Hepatocyte (in vitro differentiated cells): ENCODE data around the gene PNPLA8. TPM values are rescaled to one million over a fixed set of nuclear protein-coding genes. Genes with fewer than 3 reads are reported as not detected.
"Not testable (repeated sequence)": the region's sequence is repeated elsewhere in the genome, so short reads cannot be mapped to it uniquely, and the experiment has no call there.

Source experiments
- DNase-seq: peaks from one replicate; pipeline ENCODE4 v3.0.0-alpha.2; 2016; ENCODE audit warnings: low spot score
- H2AFZ ChIP-seq: fragments of 200-600 bp; sonication (generic); 2 replicates; pipeline ENCODE4 v1.6.0; 2016; ENCODE audit warnings: antibody characterized with exemption, mild to moderate bottlenecking
- H3K27ac ChIP-seq: fragments of 200-600 bp; sonication (generic); 2 replicates; pipeline ENCODE4 v1.5.1; 2016; ENCODE audit warnings: mild to moderate bottlenecking
- H3K27me3 ChIP-seq: fragments of 200-600 bp; sonication (generic); 2 replicates; pipeline ENCODE4 v1.6.1; 2016
- H3K36me3 ChIP-seq: fragments of 200-600 bp; sonication (generic); replicated peaks from 2 replicates; pipeline ENCODE4 v1.5.1; 2016; ENCODE audit warnings: low read depth; ENCODE audit not compliant: insufficient read depth
- H3K4me1 ChIP-seq: fragments of 200-600 bp; sonication (generic); 2 replicates; pipeline ENCODE4 v1.5.1; 2016; ENCODE audit warnings: mild to moderate bottlenecking, moderate library complexity; ENCODE audit not compliant: insufficient read depth
- H3K4me2 ChIP-seq: fragments of 200-600 bp; sonication (generic); 2 replicates; pipeline ENCODE4 v1.6.0; 2016
- H3K4me3 ChIP-seq: fragments of 200-600 bp; sonication (generic); 2 replicates; pipeline ENCODE4 v1.5.1; 2016; ENCODE audit warnings: mild to moderate bottlenecking
- H3K79me2 ChIP-seq: fragments of 200-600 bp; sonication (generic); 2 replicates; pipeline ENCODE4 v1.6.0; 2017; ENCODE audit warnings: mild to moderate bottlenecking
- H3K9me2 ChIP-seq: fragments of 200-600 bp; sonication (generic); replicated peaks from 2 replicates; pipeline ENCODE4 v1.6.0; 2017; ENCODE audit warnings: mild to moderate bottlenecking; ENCODE audit not compliant: insufficient read depth
- H3K9me3 ChIP-seq: fragments of 200-600 bp; sonication (generic); 2 replicates; pipeline ENCODE4 v1.5.1; 2016; ENCODE audit warnings: low read depth, mild to moderate bottlenecking
- H4K20me1 ChIP-seq: fragments of 200-600 bp; sonication (generic); 2 replicates; pipeline ENCODE4 v1.6.0; 2016; ENCODE audit warnings: mild to moderate bottlenecking; ENCODE audit not compliant: insufficient read depth, poor library complexity, severe bottlenecking
- CTCF ChIP-seq: fragments of 200-600 bp; sonication (generic); IDR thresholded peaks from 2 replicates; pipeline ENCODE4 v1.5.1; 2016; ENCODE audit warnings: antibody characterized with exemption, mild to moderate bottlenecking; ENCODE audit not compliant: poor library complexity
- EZH2 ChIP-seq: fragments of 200-600 bp; sonication (generic); IDR thresholded peaks from 2 replicates; pipeline ENCODE4 v1.6.1; 2016; ENCODE audit warnings: antibody characterized with exemption, mild to moderate bottlenecking, borderline replicate concordance
- EZH2phosphoT487 ChIP-seq: fragments of 200-600 bp; sonication (generic); IDR thresholded peaks from one replicate; pipeline ENCODE4 v1.6.1; 2018; ENCODE audit warnings: antibody characterized with exemption, mild to moderate bottlenecking, low read depth, moderate library complexity; ENCODE audit not compliant: unreplicated experiment, severe bottlenecking
- WGBS: methylation state at CpG from one replicate; pipeline ENCODE4 v1.1.6; 2016; ENCODE audit warnings: low lambda C conversion rate; ENCODE audit errors: missing lambda C conversion rate; 5-methylcytosine and 5-hydroxymethylcytosine counted together
- polyA plus RNA-seq: library from polyadenylated mRNA; unstranded; fragments of >200 nt; fragmentation: Nextera tagmentation; extraction: Ambion mirVana; gene quantifications from 2 replicates; pipeline ENCODE4 v1.2.1, GENCODE V29; 2016
- total RNA-seq: library from RNA; depleted of rRNA; stranded (reverse); fragments of >200 nt; gene quantifications from 2 replicates; pipeline ENCODE4 v1.2.3, GENCODE V29; 2014

The PNPLA8 gene
- total and polyA plus RNA-seq, 2 experiments from 2014 or later: 25.2 to 48.3 TPM

GRCh38 chr7:108515013-108515412 lies 10.9 kb downstream of the PNPLA8 start:
- peaks cover 10% of the 10 kb centered on the region for H4K20me1 ChIP-seq
- no peak overlapping the region for H3K27ac ChIP-seq
- no peaks in the 10 kb centered on the region for H3K27me3 ChIP-seq
- peaks cover 55% of the 10 kb centered on the region for H3K79me2 ChIP-seq
- H3K36me3 ChIP-seq: no peaks in the 10 kb centered on the region
- no peak for DNase-seq
- no peaks in the 10 kb centered on the region for H3K4me1 ChIP-seq
- WGBS: 91% methylated on average over 3 of the region's 3 CpGs
- TF ChIP-seq EZH2 (no peak), CTCF (no peak), EZH2phosphoT487 (no peak)
- H3K4me2 ChIP-seq: no peak overlapping the region
- H2AFZ ChIP-seq: no peak overlapping the region
- H3K9me2 ChIP-seq: no peaks in the 10 kb centered on the region
- H3K9me3 ChIP-seq: no peaks in the 10 kb centered on the region
- H3K4me3 ChIP-seq: no peak overlapping the region

DNA sequence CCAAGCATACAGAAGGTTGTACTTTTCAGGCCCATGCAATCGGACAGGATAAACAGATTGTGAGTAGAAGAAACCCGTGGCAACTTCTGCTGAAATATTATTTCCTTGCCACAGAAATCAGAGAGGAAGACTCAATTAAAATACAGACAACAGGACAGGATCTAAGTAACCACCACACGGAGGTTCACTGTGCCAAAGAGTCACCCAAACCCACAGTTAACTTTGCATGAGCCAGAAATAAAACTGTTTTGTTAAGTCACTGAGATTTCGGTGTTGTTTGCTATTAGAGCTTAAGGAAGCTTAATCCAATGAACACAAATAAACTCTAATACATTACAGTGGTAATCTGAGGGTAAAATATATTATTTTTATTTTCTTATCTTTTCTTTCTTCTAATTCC lies 14.0 kb downstream of the PNPLA8 start:
- no peak for DNase-seq
- Histone ChIP-seq H3K9me2 (no peaks in the 10 kb centered on the region), H3K36me3 (no peaks in the 10 kb centered on the region), H2AFZ (no peak overlapping the region), H3K79me2 (peaks cover 24% of the 10 kb centered on the region), H3K4me1 (no peaks in the 10 kb centered on the region), H3K9me3 (no peaks in the 10 kb centered on the region), H3K27ac (no peak overlapping the region), H3K4me3 (no peak overlapping the region), H3K4me2 (no peak overlapping the region), H3K27me3 (no peaks in the 10 kb centered on the region), H4K20me1 (no peaks in the 10 kb centered on the region)
- 97% methylated on average over 4 of the region's 4 CpGs for WGBS
- TF ChIP-seq CTCF (no peak), EZH2phosphoT487 (no peak)

GRCh38 chr7:108504576-108504975 lies 21.4 kb downstream of the PNPLA8 start:
- not testable (repeated sequence) for H3K27ac ChIP-seq
- 93% methylated on average over 3 of the region's 3 CpGs for WGBS

DNA sequence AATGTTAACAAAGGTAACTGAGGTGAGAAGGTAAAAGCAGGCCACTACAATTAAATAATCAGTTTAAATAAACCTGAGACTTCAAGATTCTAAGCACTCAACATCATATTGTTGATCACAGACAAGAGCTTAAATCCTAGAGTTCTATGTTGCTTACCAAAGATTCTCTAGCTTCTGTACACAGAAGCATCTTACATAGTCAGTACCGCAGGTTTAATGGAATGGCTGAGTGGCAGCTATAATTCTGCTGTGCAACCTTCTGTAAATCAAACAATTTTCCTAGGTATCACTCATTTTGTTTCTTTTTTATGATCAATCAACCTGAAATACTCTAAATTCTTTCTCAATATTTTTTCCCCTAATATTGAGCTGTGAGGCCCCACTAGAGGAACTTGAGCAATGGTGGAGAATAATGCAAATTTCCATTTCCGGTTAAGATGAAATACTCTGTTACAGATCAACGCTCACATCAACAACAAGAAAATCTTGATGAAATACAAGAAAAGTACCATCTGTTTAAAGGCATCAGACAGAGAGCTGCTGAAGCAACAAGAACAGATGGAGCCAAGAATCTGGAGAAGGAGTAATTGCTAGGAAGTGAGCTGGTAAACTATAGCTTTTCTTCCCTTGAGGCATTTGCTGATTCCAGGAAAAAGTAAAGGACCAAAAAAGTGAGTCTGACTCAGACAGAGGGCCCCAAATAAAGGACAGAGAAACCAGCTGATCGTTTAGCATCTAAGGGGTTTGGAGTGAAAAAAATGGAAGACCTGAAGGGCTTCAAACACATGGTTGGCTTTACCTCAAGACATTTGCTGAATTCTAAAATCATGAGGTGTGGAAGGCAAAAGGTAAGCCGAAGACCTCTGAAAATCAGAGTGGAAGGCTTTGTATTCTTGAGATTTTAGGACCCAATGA lies 22.6 kb downstream of the PNPLA8 start:
- Histone ChIP-seq H4K20me1 (no peaks in the 10 kb centered on the region), H3K4me2 (no peak overlapping the region), H3K4me3 (no peak overlapping the region), H3K9me3 (no peaks in the 10 kb centered on the region), H3K27ac (peak overlapping the region; percentile 38), H3K36me3 (peaks cover 4% of the 10 kb centered on the region), H3K27me3 (no peaks in the 10 kb centered on the region), H3K9me2 (no peaks in the 10 kb centered on the region), H3K79me2 (peaks cover 16% of the 10 kb centered on the region), H3K4me1 (no peaks in the 10 kb centered on the region), H2AFZ (no peak overlapping the region)
- 72% methylated on average over 5 of the region's 5 CpGs for WGBS
- TF ChIP-seq EZH2: no peak
- no peak for TF ChIP-seq EZH2phosphoT487
- no peak for TF ChIP-seq CTCF
- peak; percentile 5 for DNase-seq

More at GRCh38 chr7:108504576-108504975, 21.4 kb downstream of the PNPLA8 start:
- H2AFZ ChIP-seq, H3K36me3 ChIP-seq, H3K9me2 ChIP-seq, H3K9me3 ChIP-seq, H3K27me3 ChIP-seq, H3K4me2 ChIP-seq, H3K4me3 ChIP-seq, H4K20me1 ChIP-seq, DNase-seq, H3K4me1 ChIP-seq: not testable (repeated sequence)
- peaks cover 16% of the 10 kb centered on the region for H3K79me2 ChIP-seq
